ENCODE results near the gene POU2F1. TPM values are rescaled to one million over a fixed set of nuclear protein-coding genes. Genes with fewer than 3 reads are reported as not detected.
A peak's percentile ranks its signal among the peaks of the same experiment; 100 is the strongest.

POU2F1 gene
- total RNA-seq, 1 experiment from 2014 or later = 25.0 TPM

GRCh38 chr1:167429612-167430011, 208.9 kb downstream of the POU2F1 start:
- BruUV-seq (replicated peaks) = no TSS peak
- H3K9me3 ChIP-seq (ENCODE audit: low read depth, low read length, poor library complexity, severe bottlenecking) = no peaks in the 10 kb centered on the region
- CTCF ChIA-PET = interaction anchor here (0.6 kb wide), 1 partner anchor 221 kb away, joined by 3 read pairs; no protein-coding TSS in a partner anchor
- no peak for DNase-seq (ENCODE audit: low spot score)
- H3K27me3 ChIP-seq (replicated peaks; ENCODE audit: insufficient read depth, low read depth, low read length, poor library complexity) = no peaks in the 10 kb centered on the region
- intact Hi-C loops (cut with micrococcal nuclease; ENCODE audit: unreplicated experiment) = no loop called here
- H3K27ac ChIP-seq (ENCODE audit: low read depth, low read length, poor library complexity, severe bottlenecking) = no peak overlapping the region
- peaks cover 17% of the 10 kb centered on the region for H3K4me1 ChIP-seq (ENCODE audit: insufficient read depth, low read length, poor library complexity, severe bottlenecking)
- TF ChIP-seq CTCF (conservative IDR thresholded peaks at IDR 0.05; ENCODE audit: low read depth, low read length) = no peak
- TF ChIP-seq EZH2 (IDR thresholded peaks at IDR 0.05; ENCODE audit: borderline replicate concordance, low read depth, low read length, poor library complexity, severe bottlenecking) = no peak
- H3K4me3 ChIP-seq (ENCODE audit: low read depth, low read length, poor library complexity, severe bottlenecking) = no peak overlapping the region
- POLR2A ChIA-PET (ENCODE audit: low non-redundant PET) = no interaction called here
- H3K36me3 ChIP-seq (ENCODE audit: insufficient read depth, low read length, poor library complexity, severe bottlenecking) = no peaks in the 10 kb centered on the region

GRCh38 chr1:167430134-167430848, 209.6 kb downstream of the POU2F1 start:
- CTCF ChIA-PET = interaction anchor here (0.6 kb wide), 1 partner anchor 222 kb away, joined by 3 read pairs; no protein-coding TSS in a partner anchor
- DNase-seq (ENCODE audit: low spot score) = peak; percentile 39
- POLR2A ChIA-PET (ENCODE audit: low non-redundant PET) = no interaction called here
- H3K9me3 ChIP-seq (ENCODE audit: low read depth, low read length, poor library complexity, severe bottlenecking) = no peaks in the 10 kb centered on the region
- H3K4me1 ChIP-seq (ENCODE audit: insufficient read depth, low read length, poor library complexity, severe bottlenecking) = peaks cover 17% of the 10 kb centered on the region
- H3K27ac ChIP-seq (ENCODE audit: low read depth, low read length, poor library complexity, severe bottlenecking) = peak overlapping the region; percentile 25
- H3K27me3 ChIP-seq (replicated peaks; ENCODE audit: insufficient read depth, low read depth, low read length, poor library complexity) = no peaks in the 10 kb centered on the region
- H3K36me3 ChIP-seq (ENCODE audit: insufficient read depth, low read length, poor library complexity, severe bottlenecking) = no peaks in the 10 kb centered on the region
- no peak for TF ChIP-seq CTCF (conservative IDR thresholded peaks at IDR 0.05; ENCODE audit: low read depth, low read length)
- TF ChIP-seq EZH2 (IDR thresholded peaks at IDR 0.05; ENCODE audit: borderline replicate concordance, low read depth, low read length, poor library complexity, severe bottlenecking) = no peak
- intact Hi-C loops (cut with micrococcal nuclease; ENCODE audit: unreplicated experiment) = no loop called here
- BruUV-seq (replicated peaks) = no TSS peak
- H3K4me3 ChIP-seq (ENCODE audit: low read depth, low read length, poor library complexity, severe bottlenecking) = no peak overlapping the region

- no peak for DNase-seq (ENCODE audit: low spot score)
- H3K4me1 ChIP-seq (ENCODE audit: insufficient read depth, low read length, poor library complexity, severe bottlenecking) = peaks cover 17% of the 10 kb centered on the region
- no peaks in the 10 kb centered on the region for H3K27me3 ChIP-seq (replicated peaks; ENCODE audit: insufficient read depth, low read depth, low read length, poor library complexity)
- intact Hi-C loops (cut with micrococcal nuclease; ENCODE audit: unreplicated experiment) = no loop called here
- POLR2A ChIA-PET (ENCODE audit: low non-redundant PET) = no interaction called here
- BruUV-seq (replicated peaks) = no TSS peak
- TF ChIP-seq CTCF (conservative IDR thresholded peaks at IDR 0.05; ENCODE audit: low read depth, low read length) = no peak
- no peak for TF ChIP-seq EZH2 (IDR thresholded peaks at IDR 0.05; ENCODE audit: borderline replicate concordance, low read depth, low read length, poor library complexity, severe bottlenecking)
- no peaks in the 10 kb centered on the region for H3K36me3 ChIP-seq (ENCODE audit: insufficient read depth, low read length, poor library complexity, severe bottlenecking)
- no peaks in the 10 kb centered on the region for H3K9me3 ChIP-seq (ENCODE audit: low read depth, low read length, poor library complexity, severe bottlenecking)
- CTCF ChIA-PET = no interaction called here
- peak overlapping the region; percentile 25 for H3K27ac ChIP-seq (ENCODE audit: low read depth, low read length, poor library complexity, severe bottlenecking)
- no peak overlapping the region for H3K4me3 ChIP-seq (ENCODE audit: low read depth, low read length, poor library complexity, severe bottlenecking)
Measured at GRCh38 chr1:167430849-167431242, 210.2 kb downstream of the POU2F1 start.
